A549 (cell line): Measurements from ENCODE around the gene GRID2IP. TPM values are rescaled to one million over a fixed set of nuclear protein-coding genes. Genes with fewer than 3 reads are reported as not detected.

Source experiments
- ATAC-seq, 2 experiments: fragments of 200-7000 bp in 1 of 2; fragments of >200 bp in 1 of 2; cut with Nextera tagmentation in 1 of 2; cut with Tn5 transposase in 1 of 2; 3 replicates each; pipeline versions ENCODE4 v1.8.0 to v1.9.1; 2018 to 2020; ENCODE audit warnings: mild to moderate bottlenecking in 1 of 2, moderate library complexity in 1 of 2
- CTCF ChIA-PET: fragments of 300-600 bp; sonication (Branson Sonifier 250); formaldehyde crosslinking; extraction: SDS; loops from one replicate; lab custom pipeline; 2021; ENCODE audit warnings: antibody characterized with exemption, inconsistent platforms; lab: Yijun Ruan, JAX
- POLR2A ChIA-PET: fragments of 350-600 bp; formaldehyde crosslinking; extraction: SDS; loops from one replicate; lab custom pipeline; 2021; ENCODE audit warnings: antibody characterized with exemption, inconsistent platforms; lab: Yijun Ruan, JAX
- DNase-seq, 2 experiments: peaks; one replicate each; pipeline versions ENCODE4 v3.0.0 to v3.0.0-alpha.2; 2011 to 2016; ENCODE audit warnings: low read depth in 1 of 2, low spot score in 1 of 2
- FAIRE-seq: peaks from 2 replicates; lab custom pipeline; 2011; peaks lifted over from hg19 to GRCh38; lab: Jason Lieb, UNC
- H3K27ac ChIP-seq, 2 experiments: fragments of >200 bp; sonication (Bioruptor Twin); formaldehyde crosslinking; 3 replicates each; pipeline ENCODE4 v1.5.1; 2016 to 2017
- H3K4me1 ChIP-seq: fragments of >200 bp; sonication (Bioruptor Twin); formaldehyde crosslinking; 3 replicates; pipeline ENCODE4 v1.6.1; 2016
- H3K4me2 ChIP-seq: fragments of >200 bp; sonication (Bioruptor Twin); formaldehyde crosslinking; 3 replicates; pipeline ENCODE4 v1.6.1; 2016
- H3K4me3 ChIP-seq: fragments of >200 bp; sonication (Bioruptor Twin); formaldehyde crosslinking; 3 replicates; pipeline ENCODE4 v1.5.1; 2016
- H3K9me3 ChIP-seq: fragments of >200 bp; sonication (Bioruptor Twin); formaldehyde crosslinking; 3 replicates; pipeline ENCODE4 v1.6.1; 2016
- BHLHE40 ChIP-seq: IDR thresholded peaks from 2 replicates; pipeline ENCODE4 v1.6.1; 2012; ENCODE audit warnings: low read depth, low read length, inconsistent platforms
- CEBPB ChIP-seq, 2 experiments: fragments of >200 bp in 1 of 2; sonication (Bioruptor Twin) in 1 of 2; formaldehyde crosslinking in 1 of 2; IDR thresholded peaks; 2 replicates each; pipeline ENCODE4 v1.6.1; 2012 to 2016
- CHD4 ChIP-seq: fragments of 200-600 bp; sonication (generic); IDR thresholded peaks from 2 replicates; pipeline ENCODE4 v1.6.1; 2016; ENCODE audit warnings: antibody characterized with exemption, mild to moderate bottlenecking, borderline replicate concordance
- CTCF ChIP-seq: fragments of >200 bp; sonication (Bioruptor Twin); formaldehyde crosslinking; IDR thresholded peaks from 3 replicates; pipeline ENCODE4 v1.5.1; 2016
- EHF ChIP-seq: fragments of 250-450 bp; sonication (Bioruptor Pico); IDR thresholded peaks from 2 replicates; pipeline ENCODE4 v1.5.0; 2020; ENCODE audit warnings: mild to moderate bottlenecking
- ESRRA ChIP-seq: fragments of 150-350 bp; IDR thresholded peaks from 2 replicates; pipeline ENCODE4 v1.6.1; 2014; ENCODE audit warnings: mild to moderate bottlenecking, low read length, borderline replicate concordance
- FOSB ChIP-seq: fragments of 250-450 bp; sonication (Bioruptor Pico); IDR thresholded peaks from 2 replicates; pipeline ENCODE4 v1.5.0; 2020; ENCODE audit warnings: mild to moderate bottlenecking, moderate library complexity
- FOXS1 ChIP-seq: fragments of 250-450 bp; sonication (Bioruptor Pico); IDR thresholded peaks from 2 replicates; pipeline ENCODE4 v1.5.0; 2020; ENCODE audit warnings: mild to moderate bottlenecking, moderate library complexity
- HES2 ChIP-seq: fragments of >200 bp; sonication (Bioruptor Twin); formaldehyde crosslinking; IDR thresholded peaks from 2 replicates; pipeline ENCODE4 v1.6.1; 2016
- HEYL ChIP-seq: fragments of 250-450 bp; sonication (Bioruptor Pico); IDR thresholded peaks from 2 replicates; pipeline ENCODE4 v1.8.0; 2021; ENCODE audit warnings: mild to moderate bottlenecking, moderate library complexity
- HMGXB4 ChIP-seq: fragments of 250-450 bp; sonication (Bioruptor Pico); IDR thresholded peaks from 2 replicates; pipeline ENCODE4 v1.5.0; 2021; ENCODE audit warnings: mild to moderate bottlenecking, moderate library complexity, borderline replicate concordance
- HOXA7 ChIP-seq: fragments of 250-450 bp; sonication (Bioruptor Pico); IDR thresholded peaks from 2 replicates; pipeline ENCODE4 v1.5.0; 2020; ENCODE audit warnings: mild to moderate bottlenecking, moderate library complexity
- JUN ChIP-seq, 2 experiments: fragments of >200 bp; sonication (Bioruptor Twin); formaldehyde crosslinking; IDR thresholded peaks; 2 replicates in 1 of 2; 3 replicates in 1 of 2; pipeline ENCODE4 v1.6.1; 2016 to 2017
- KDM5A ChIP-seq: fragments of 200-600 bp; sonication (generic); IDR thresholded peaks from 2 replicates; pipeline ENCODE4 v1.6.1; 2016; ENCODE audit warnings: antibody characterized with exemption, mild to moderate bottlenecking
- MYC ChIP-seq: IDR thresholded peaks from 2 replicates; pipeline ENCODE4 v1.6.1; 2012; ENCODE audit warnings: mild to moderate bottlenecking, inconsistent platforms, low read length, improper control_type of control experiment, borderline replicate concordance
- PBX3 ChIP-seq: IDR thresholded peaks from 2 replicates; pipeline ENCODE4 v1.6.1; 2012
- REST ChIP-seq: fragments of 200-600 bp; sonication (generic); IDR thresholded peaks from 2 replicates; pipeline ENCODE4 v1.6.1; 2016; ENCODE audit warnings: antibody characterized with exemption, mild to moderate bottlenecking, moderate library complexity
- RNF2 ChIP-seq: fragments of 200-600 bp; sonication (generic); IDR thresholded peaks from 2 replicates; pipeline ENCODE4 v1.6.1; 2016; ENCODE audit warnings: low read depth, mild to moderate bottlenecking, antibody characterized with exemption, moderate library complexity, borderline replicate concordance
- TFCP2L1 ChIP-seq: fragments of 250-450 bp; sonication (Bioruptor Pico); IDR thresholded peaks from 2 replicates; pipeline ENCODE4 v1.5.0; 2021; ENCODE audit warnings: mild to moderate bottlenecking
- WGBS: methylation state at CpG from one replicate; pipeline ENCODE4 v1.1.6; 2017; ENCODE audit errors: missing lambda C conversion rate; 5-methylcytosine and 5-hydroxymethylcytosine counted together
- polyA plus RNA-seq, 4 experiments: library from polyadenylated mRNA; depleted of rRNA in 3 of 4; stranded (reverse); fragments of >200 nt; fragmentation: RNase III in 1 of 4; extraction: RNeasy Plus Mini Kit Qiagen cat#74134 plus additional on column Dnase treatment in 1 of 4; gene quantifications; 2 replicates in 3 of 4; 3 replicates in 1 of 4; pipeline ENCODE4 v1.2.3, GENCODE V29; 2011 to 2017

The GRID2IP gene
- polyA plus RNA-seq, 2 of the 4 experiments (the other 2 are of a cell fraction): not detected

GRCh38 chr7:6487184-6487545, 64.1 kb downstream of the GRID2IP start:
- peaks cover 6% of the 10 kb centered on the region; the same call in 2 of the 3 replicates for H3K9me3 ChIP-seq
- ChIA-PET CTCF (interaction anchor here (1.2 to 1.4 kb wide), 2 partner anchors 24 to 29 kb away, joined by 4 to 5 read pairs; no protein-coding TSS in a partner anchor), POLR2A (no interaction called here)
- H3K4me1 ChIP-seq: peaks cover 7% of the 10 kb centered on the region; the same call in 2 of the 3 replicates
- H3K4me2 ChIP-seq: no peak overlapping the region
- 79% methylated on average over 4 of the region's 4 CpGs for WGBS
- no peak for TF ChIP-seq BHLHE40
- TF ChIP-seq FOSB (CRISPR knock-in tag): no peak
- no peak for TF ChIP-seq HMGXB4 (CRISPR knock-in tag)
- TF ChIP-seq TFCP2L1: no peak
- no peak overlapping the region for H3K27ac ChIP-seq
- no peak overlapping the region for H3K4me3 ChIP-seq
- DNase-seq (no peak), ATAC-seq (no peak), FAIRE-seq (no peak)

- no peak for ATAC-seq
- CTCF ChIA-PET: interaction anchor here (0.6 to 1.4 kb wide), 3 partner anchors 8 to 54 kb away, joined by 3 to 5 read pairs (median 3); no protein-coding TSS in a partner anchor
- no peak for FAIRE-seq
These were observed 64.7 kb downstream of the GRID2IP start for GRCh38 chr7:6486438-6487183.

More at GRCh38 chr7:6486438-6487183, 64.7 kb downstream of the GRID2IP start:
- no peak overlapping the region for H3K27ac ChIP-seq
- 79% methylated on average over 19 of the region's 19 CpGs for WGBS
- POLR2A ChIA-PET: no interaction called here
- peaks cover 6% of the 10 kb centered on the region; the same call in 2 of the 3 replicates for H3K9me3 ChIP-seq
- TF ChIP-seq FOXS1 (no peak), JUN (IDR thresholded peaks at IDR 0.05) (no peak), HEYL (no peak), KDM5A (no peak), PBX3 (no peak), BHLHE40 (no peak), EHF (CRISPR knock-in tag) (no peak), TFCP2L1 (no peak), ESRRA (no peak), REST (no peak), RNF2 (no peak), HOXA7 (CRISPR knock-in tag) (no peak), HES2 (no peak), MYC (no peak), CEBPB (IDR thresholded peaks at IDR 0.05) (no peak), HMGXB4 (CRISPR knock-in tag) (no peak), CHD4 (no peak), CTCF (no peak)
- TF ChIP-seq, all 56 proteins: peak for 0
- no peak overlapping the region for H3K4me2 ChIP-seq
- H3K4me1 ChIP-seq: peaks cover 13% of the 10 kb centered on the region
- no peak overlapping the region for H3K4me3 ChIP-seq
- no peak for DNase-seq
